COR-L47 (cell line): ENCODE data around the gene ERO1A.
A peak's percentile ranks its signal among the peaks of the same experiment; 100 is the strongest.

Source experiments
- DNase-seq: peaks from one replicate; lab custom pipeline; 2025; lab: John Stamatoyannopoulos, UW

The ERO1A gene

DNA sequence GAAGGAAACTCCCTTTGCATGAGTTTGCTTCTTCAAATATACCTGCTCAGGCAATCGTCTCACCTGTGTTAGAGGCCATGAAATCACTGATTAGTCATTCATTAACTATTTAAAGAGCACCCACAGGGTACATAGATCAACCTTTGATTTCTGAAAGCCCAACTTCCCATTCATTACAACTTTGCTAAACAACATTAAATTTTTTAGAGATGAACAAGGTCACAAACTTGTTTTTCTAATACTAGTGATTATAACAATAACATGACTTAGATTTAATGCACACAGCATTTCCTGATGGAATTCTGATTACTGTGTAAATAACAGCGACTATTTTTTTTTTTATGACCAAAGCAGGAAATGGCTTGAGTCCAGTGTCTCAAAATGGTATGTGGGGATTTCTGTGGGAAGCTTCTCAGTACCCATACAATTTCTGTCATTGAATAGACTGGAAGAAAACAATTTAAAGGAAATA, 5.4 kb upstream of the ERO1A start:
- no peak for DNase-seq

DNA sequence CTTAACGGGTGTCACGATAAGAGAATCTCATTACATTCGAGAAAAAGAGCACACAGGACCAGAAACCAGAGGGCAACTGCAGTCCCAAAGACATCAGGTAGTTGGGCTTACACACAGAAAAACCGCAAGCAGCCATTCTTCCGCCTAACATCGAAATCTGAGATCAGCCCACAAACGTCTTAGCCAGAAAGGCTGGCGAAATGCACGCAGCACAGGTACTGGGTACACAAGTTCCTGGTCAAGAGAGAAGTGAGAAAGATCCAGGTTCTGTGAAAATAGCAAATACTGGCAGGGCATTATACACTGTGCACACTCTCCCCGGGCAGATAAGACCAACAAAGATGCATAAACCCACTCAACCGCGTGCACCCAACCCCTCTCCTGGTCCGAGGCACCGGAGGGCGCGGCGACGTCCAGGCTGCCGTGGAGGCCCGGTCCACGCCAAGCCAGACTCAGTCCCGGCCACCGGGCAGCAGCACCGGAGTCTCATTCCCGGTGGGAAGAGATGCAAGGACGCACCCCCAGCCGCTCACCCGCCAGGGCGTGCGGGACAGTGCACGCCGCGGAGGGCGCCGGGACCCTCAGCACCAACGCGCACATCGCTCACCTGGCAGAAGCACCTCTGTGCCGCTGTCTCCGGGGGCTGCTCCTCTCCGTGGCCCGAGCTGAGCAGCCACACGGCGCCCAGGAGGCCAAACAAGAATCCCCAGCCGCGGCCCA, 437 bp downstream of the ERO1A start:
- DNase-seq, result no peak

DNA sequence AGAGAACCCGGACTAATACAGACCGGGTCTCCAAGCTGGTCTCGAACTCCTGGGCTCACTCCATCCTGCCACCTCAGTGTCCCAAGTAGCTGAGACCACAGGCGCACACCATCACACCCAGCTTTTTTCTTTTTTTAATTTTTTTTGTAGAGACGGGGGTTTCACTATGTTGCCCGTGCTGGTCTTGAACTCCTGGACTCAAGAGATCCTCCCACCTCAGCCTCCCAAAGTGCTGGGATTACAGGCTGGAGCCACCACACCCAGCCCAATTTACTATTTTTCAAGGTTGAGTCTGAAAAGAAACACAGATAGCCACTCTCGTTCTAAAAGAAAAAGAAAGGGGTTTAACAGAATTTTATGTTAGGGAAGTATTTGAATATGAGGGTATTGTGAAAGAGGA, 1.8 kb downstream of the ERO1A start:
- DNase-seq, result no peak

DNA sequence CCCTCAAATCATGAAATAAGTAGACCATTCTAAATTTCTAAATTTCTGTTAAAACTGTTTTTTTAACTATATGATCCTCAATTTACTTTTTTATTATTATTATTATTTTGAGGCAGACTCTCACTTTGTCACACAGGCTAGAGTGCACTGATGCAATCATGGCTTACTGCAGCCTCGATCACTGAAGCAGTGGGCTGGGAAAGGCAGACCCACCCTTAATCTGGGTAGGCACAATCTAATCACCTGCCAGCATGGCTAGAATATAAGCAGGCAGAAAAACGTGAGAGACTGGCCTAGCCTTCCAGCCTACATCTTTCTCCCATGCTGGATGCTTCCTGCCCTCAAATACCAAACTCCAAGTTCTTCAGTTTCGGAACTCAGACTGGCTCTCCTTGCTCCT, 2.3 kb downstream of the ERO1A start:
- DNase-seq, result no peak

DNA sequence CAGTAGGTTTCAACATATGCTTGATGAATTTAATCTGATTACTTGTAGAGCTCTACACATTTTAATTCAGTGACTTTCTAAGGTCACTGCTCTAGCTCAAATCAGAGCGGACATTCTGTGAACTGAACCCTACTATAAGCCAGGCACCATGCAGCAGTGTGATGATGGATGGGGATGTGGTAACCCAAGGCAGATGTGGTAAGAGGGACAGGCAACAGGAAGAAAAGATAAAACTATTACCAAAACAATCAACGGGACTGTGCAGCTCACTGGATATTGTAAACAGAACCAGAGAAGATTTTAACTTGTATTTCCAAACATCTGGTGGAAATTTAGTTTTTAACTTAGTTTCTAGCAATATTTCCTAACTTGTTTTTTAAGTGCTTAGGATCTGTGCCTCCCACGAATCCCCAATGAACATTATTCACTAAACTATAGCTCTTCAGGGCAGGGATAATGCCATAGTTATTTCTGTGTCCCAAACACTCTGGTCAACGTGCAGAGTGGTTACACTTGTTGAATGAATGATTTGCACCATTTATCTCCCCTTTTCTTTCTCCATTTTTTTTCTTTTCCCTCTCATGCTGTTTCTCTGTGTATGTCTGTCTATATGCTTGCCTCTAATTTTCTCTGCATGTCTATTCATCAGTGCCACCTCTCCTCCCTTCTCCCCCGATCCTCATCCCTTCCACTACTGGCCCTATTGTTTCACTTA, 3.0 kb downstream of the ERO1A start:
- no peak for DNase-seq

DNA sequence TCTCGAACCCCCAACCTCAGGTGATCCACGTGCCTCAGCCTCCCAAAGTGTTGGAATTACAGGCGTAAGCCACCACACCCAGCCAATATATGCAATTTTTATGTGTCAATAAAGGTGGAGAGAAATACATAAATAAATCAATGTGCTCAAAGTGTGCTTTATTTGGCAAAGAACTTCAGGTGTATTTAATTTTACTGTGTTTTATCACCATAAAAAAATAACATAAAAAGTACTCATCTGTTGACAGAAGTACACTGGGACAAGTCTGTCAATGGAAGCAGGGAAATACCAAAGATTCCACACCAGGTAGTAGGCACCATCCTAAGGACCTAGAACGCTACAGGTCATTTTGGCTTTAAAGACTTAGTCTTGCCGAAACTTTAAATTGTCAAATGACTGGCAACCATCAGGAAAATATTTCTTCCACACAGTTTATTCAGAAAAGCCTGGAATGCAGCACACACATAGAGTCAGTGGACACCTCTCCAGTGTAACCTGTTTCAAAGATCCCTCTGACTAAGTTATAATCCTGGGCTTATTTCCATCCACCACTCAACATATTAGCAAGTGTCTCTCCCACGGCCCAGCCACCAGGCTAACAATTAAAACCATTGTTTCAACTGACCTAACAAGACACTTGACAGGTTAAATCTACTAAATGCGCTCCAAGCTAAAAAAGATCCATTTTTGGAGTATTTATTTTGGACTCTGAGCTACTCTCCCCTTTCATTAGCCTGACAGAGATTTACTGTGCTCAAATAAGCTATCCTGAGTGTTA, 4.2 kb downstream of the ERO1A start:
- DNase-seq, result no peak

DNA sequence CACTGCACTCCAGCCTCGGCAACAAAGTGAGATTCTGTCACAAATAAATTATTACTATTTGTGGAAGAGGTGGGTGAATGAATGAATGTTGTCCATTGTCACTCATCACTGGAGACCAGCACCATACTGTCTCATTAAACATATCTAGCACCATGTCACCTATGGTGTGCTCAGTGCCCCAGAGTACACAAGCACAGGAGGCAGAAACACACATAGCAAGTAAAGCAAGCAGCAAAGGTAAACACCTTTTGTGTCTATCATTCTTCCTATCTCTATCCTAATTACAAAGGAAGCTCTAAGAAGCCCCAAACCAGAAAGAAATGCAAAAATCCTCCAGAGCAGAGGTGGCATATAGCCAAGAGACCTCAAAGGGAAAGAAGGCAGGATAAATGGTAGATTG, 9.2 kb downstream of the ERO1A start:
- no peak for DNase-seq

DNA sequence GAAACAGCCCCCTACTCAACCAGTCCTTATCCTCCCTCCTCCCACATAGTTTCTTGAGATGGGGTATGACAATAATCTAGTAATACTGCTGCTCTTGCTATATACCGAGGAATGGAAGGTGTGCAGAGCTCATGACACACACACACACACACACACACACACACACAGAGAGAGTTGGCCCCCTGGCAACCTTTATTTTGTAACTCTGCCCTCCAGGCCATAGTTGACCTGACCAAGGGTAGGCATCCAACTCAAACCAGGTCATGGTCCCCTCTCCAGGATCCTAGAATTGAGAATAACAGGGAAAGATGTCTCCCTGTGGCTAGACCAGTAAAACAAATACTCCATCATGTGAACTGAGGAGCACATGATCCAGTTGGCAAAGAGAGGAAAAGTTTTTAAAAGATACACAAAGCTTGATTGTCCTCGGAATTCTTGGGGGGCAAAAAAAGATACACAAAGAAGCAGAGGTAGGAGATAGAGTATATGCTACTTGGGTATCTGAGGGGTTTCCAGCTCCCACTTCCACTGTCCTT, 11.3 kb downstream of the ERO1A start:
- DNase-seq, result no peak

DNA sequence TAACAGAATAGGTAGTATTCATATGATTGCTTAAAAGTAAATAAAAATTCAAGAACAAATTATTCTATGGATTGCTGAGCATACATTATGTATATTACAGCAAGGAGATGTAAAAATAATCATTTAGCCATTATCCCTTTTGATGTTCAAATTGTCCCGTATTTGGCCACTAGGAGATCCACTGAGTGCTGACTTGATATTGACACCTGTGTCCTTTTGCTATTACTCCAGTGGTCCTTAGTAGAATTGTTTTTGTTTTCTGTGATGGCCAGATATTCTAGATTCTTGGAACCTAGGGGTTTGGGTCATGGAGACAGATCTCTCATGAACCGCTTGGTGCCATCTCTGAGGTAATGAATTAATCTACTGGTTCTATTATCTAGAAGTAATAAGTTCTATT, 16.8 kb downstream of the ERO1A start:
- DNase-seq, result no peak

DNA sequence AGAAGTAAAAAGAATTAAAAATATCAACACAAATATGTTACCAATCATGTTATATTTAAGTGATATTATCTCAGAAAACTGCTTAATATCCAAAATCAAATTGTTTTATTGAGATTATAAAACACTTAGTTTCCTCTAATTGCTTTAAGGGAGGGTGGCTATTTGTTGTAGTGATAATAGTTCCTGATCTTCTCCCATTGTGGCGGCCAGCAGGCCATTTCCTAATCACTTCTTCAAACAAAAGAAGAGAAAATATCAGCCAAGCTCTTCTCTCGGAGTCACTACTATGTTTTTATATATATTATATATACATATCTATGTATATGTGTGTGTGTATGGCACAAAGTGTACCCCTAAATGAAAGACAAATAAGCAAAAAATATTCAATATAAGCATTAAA, 31.5 kb downstream of the ERO1A start:
- DNase-seq, result peak; percentile 6

DNA sequence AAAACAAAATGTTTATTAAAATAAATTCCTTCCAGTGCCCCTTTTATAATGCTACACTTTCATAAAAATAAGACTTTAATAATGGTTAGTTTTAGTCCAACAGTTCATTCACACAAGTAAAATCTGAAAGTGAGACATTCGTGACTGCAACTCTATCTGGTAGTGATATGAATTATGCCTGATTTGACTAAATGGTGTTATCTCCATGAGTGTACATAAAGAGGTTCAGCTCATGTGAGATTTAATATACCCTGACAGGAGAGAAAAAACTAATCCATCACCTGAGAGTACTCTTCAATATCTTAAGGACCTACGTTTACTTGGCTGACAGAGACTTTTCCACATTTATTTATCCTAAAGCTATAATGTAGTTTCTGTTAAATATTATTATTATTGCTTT, 34.0 kb downstream of the ERO1A start:
- no peak for DNase-seq

DNA sequence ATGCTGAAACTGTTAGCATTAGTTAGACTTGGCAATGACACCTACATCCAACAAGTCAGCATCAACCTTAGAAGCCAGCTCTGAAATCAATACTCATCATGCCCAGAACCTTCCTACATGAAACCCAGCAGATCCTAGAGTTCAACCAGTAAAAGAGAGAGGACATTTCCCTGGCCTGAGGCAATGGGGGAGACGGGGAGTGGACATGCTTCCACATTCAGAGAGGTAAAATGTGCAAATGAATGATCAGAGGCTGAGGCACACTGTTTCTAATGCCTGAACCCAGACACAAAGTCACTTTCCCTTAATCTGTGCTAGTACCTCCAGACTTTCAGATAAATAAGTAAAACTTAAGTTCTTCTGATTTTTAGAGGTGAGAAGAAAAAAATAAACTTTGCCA, 34.5 kb downstream of the ERO1A start:
- DNase-seq, result no peak

DNA sequence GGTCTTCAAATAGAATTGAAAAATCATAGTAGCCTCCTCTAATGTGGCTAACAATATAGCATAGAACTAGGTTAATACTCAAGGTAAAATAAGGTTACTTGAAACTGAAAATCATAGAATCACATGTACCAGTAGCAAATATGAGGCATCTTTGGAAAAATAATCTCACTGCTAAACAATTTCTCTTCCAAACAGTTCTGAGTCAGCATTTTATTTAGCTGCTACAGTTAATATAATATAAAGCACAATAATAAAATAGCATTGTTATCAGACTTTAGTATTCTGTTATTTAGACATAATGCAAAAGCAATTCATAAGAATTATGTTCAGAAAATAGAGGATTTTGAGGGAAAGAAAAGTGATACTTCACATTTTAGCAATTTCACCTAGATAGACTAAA, 35.0 kb downstream of the ERO1A start:
- no peak for DNase-seq

DNA sequence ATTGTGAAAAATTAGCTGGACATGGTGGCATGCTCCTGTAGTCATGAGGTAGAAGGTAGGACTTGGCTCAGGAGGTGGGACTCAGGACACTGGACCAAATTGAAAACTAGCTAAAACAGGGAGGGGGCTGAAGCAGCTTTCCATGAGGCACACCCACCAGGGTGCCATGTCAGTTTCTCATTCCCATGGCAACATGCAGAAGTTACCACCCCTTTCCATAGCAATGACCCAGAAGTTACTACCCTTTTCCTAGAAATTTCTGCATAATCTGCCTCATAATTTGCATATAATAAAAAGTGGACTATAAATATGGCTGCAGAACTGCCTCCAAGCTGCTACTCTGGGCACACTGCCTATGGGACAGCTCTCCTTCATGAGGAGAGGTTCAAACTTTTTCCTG, 38.5 kb downstream of the ERO1A start:
- DNase-seq, result no peak

DNA sequence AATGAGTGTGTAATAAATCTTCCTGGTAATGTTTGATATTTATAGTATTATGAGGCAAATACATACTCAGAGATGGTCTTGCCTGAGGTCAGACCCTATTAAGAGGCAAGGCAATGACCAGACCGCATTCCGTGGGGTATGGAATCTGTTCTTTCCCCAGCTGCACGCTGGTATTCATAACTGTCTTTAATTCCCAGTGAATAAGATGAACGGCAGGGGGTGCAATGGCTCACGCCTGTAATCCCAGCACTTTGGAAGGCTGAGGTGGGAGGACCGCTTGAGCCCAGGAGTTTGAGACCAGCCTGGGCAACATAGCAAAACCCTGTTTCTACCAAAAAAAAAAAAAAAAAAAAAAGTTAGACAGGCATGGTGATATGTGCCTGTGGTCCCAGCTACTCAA, 44.6 kb downstream of the ERO1A start:
- DNase-seq, result no peak

DNA sequence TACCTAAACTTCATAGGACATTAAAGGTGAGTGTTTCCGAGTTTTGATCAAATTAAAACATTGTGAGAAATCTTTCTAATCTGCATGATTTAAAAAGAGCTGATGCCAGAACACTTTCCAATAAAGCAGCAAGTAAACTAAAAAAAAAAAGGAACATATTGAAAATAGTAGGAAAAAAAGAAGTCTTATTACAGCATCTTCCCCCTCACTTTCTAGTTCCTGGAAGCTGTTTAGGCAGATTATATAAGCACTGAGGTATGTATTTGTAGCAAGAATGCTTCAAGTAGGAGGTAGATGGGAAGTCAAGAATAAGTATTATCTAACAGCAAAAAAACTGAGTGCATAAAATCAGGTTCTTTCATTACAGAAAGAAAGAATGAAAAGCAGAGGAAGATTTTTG, 45.8 kb downstream of the ERO1A start:
- DNase-seq, result no peak

DNA sequence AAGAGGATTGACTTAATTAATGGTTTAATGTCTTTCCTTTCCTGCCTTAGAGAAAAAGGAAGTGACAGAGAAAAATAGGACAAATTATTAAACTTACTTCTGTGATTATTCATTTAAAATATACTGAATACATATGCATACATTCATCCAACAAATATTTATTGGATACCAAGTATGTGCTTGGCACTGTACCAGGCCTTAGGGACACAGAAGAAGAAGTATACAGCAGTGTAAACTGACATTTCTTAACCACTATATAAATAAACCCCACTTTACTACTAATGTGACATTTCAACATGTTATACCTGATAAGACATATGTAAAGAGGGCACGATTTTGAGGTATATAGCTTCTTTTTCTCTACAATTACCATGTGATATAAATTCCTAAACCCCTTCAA, 53.6 kb downstream of the ERO1A start:
- no peak for DNase-seq

DNA sequence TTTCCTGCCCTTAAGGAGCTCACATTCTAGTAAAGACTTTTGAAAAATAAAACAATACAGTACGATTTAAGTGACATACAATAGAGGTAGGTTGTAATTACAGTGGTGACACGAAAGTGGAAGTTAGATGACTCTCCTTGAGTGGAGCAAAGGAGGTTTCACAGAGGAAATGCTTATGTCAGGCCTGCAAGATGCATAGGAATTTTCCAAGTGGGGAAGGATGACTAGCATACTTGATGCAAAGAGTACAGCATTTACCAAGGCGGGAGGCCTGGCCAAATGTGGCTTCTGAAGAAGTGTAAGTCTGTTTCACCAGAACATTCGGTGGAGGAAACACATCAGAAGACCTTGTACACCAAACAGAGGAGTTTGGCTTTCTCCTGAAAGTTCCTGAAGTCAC, 55.2 kb downstream of the ERO1A start:
- no peak for DNase-seq

DNA sequence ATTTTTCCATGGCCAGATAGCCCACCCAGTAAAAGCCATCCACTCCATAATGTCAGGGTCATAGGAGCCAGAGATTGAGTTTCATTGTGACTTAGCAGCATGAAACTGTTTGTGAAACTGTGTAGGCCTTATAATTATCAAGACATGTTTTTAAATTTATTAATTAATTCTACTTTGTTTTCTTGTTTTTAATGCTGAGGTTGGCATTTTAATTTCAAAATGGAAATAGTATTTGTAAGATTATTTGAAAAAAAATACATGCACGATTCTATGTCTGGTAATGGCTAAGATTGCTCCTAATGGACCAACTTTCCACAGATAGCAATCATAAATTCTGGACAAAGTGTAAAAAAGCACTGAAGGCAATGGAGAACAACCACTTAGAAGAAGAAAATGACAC, 75.7 kb downstream of the ERO1A start:
- DNase-seq, result no peak

DNA sequence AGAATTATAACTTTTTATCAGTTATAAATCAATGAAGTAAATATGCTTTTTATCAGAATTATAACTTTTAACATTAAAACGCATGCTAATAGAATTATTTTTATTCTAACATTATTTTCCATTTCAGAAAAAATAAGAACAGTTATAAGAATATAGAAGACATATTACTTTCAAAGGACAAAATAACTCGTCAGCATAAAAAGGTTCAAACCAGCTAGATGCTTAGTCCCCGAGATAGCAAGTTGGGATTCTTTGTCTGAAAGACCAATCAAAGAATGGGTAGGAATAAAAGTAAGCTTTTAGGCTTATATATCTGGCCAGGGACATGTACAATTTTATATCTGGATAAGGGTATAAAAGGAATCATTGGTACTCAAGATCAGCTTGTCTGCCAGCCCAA, 76.8 kb downstream of the ERO1A start:
- DNase-seq, result no peak

DNA sequence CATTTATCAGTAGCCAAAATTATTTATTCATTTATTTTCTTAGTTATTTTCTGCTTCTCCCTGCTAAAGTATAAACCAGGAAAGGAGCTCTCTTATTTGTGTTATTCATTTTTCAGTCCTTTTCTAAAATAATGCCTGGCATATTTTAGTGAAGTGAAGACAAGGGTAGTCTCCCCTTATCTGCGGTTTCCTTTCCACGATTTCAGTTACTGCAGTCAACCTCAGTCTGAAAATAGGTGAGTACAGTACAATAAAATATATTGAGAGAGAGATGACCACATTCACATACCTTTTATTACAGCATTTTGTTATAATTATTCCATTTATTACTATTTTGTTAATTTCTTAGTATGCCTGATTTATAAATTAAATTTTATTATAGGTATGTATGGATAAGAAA, 85.2 kb downstream of the ERO1A start:
- no peak for DNase-seq

DNA sequence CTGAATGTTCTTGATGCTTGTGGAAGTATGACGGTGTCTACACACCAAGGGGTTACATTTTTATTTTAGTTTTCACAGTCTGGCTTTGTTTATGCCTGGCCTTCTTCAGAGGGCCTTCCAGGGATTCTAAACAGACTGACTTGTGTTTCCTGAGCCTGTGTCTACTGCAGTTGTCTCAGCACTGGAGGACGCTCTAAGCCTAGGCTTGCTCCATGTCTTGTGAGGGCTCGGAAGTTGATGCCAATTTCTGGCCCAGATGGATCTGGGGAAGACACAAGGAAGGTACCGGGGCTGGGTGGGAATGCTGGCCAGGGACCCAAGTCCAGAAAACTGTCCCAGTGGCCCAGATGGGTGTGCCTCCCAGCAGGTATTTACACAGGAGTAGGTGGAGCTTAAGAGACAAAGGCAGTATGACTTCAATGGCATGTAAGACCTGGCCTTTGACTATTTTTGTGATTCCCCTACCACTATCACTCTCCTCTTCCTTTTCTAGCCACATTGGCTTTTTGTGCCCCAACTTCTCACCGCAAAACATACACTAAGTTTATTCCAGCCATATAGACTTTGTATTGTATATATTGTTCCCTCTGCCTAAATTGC, 85.8 kb downstream of the ERO1A start:
- no peak for DNase-seq
